DOHH2 (cell line): ENCODE measurements around the gene MOK.

Source experiments
- CTCF ChIP-seq: fragments of 200-600 bp; sonication (generic); IDR thresholded peaks from one replicate; pipeline ENCODE4 v1.5.1; 2014; ENCODE audit warnings: antibody characterized with exemption, mild to moderate bottlenecking, low read depth, low read length; ENCODE audit not compliant: poor library complexity, severe bottlenecking
- EZH2phosphoT487 ChIP-seq: fragments of 200-600 bp; sonication (generic); IDR thresholded peaks from 2 replicates; pipeline ENCODE4 v1.6.1; 2017; ENCODE audit warnings: borderline replicate concordance, mild to moderate bottlenecking, antibody characterized with exemption, low read length, moderate library complexity, mixed read lengths

GRCh38 chr14:102333795-102334705, 29.1 kb upstream of the MOK start:
- no peak for TF ChIP-seq CTCF
- no peak for TF ChIP-seq EZH2phosphoT487
